GM20431 (cell line): Measurements from ENCODE around the gene CD109.
"Not testable (repeated sequence)": the region's sequence is repeated elsewhere in the genome, so short reads cannot be mapped to it uniquely, and the experiment has no call there.

Source experiments
- in situ Hi-C: fragments of 300-500 bp; cut with MseI, MboI; formaldehyde crosslinking; loops from one replicate; pipeline ENCODE4 v1.15.0; 2020; ENCODE audit warnings: low sequenced_read_pairs; ENCODE audit not compliant: unreplicated experiment

CD109 gene

GRCh38 chr6:73722318-73723060 lies 26.5 kb downstream of the CD109 start:
- in situ Hi-C loops = no loop called here

GRCh38 chr6:73723480-73723879 lies 27.5 kb downstream of the CD109 start:
- in situ Hi-C loops = not testable (repeated sequence)

DNA sequence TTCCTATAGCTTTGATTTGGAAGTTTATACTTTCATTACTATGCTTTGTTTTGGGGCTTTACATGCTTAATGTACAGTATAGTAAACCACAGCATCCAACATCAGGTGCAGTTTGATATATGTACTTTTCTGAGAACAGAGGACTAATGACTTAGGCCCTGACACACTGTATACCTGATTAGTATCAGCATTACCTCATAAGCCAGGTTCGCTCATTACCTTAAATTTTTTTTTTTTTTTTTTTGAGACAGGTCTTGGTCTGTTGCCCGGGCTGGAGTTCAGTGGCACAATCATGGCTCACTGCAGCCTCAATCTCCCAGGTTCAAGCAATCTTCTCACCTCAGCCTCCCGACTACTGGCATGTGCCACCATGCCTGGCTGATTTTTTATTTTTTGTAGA lies 28.4 kb downstream of the CD109 start:
- in situ Hi-C loops = no loop called here

DNA sequence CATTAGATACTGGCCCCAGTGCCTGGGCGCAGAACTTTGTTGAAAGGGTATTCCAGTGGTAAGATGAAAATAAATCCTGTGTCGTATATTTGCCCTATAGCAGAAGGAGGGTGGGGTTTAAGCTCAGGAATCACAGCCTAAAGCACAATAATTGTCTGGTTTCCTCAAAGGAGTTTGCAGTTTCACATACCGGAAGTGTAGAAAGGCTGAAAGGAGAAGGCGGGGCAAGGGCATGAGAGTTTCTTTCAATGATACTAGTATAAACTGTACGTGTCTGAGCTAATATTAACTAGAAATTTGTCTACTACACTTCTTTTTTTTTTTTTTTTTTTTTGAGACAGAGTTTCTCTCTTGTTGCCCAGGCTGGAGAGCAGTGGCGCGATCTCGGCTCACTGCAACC lies 29.2 kb downstream of the CD109 start:
- in situ Hi-C loops = loop anchor here (25.0 kb wide), 1 partner anchor 237 kb away; no protein-coding TSS in a partner anchor

DNA sequence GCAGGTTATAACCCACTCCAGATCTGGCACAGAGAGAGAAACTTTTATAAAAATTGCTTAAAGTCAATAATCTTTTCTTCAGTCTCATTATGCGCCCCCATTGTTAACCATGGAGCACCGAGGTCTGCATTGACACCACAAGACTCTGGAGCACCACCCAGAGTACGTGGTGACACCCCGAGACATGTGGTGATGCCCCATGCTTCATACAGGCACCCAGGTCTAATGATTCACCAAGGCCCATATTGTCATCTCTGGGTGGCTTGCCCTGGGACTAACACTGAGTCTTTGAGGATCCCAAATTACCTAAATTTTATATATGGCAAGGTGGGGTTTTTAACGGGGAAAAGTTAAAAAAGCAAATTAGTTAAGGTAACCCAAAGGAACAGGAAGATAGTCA lies 31.1 kb downstream of the CD109 start:
- in situ Hi-C loops = loop anchor here (25.0 kb wide), 1 partner anchor 235 kb away; no protein-coding TSS in a partner anchor

DNA sequence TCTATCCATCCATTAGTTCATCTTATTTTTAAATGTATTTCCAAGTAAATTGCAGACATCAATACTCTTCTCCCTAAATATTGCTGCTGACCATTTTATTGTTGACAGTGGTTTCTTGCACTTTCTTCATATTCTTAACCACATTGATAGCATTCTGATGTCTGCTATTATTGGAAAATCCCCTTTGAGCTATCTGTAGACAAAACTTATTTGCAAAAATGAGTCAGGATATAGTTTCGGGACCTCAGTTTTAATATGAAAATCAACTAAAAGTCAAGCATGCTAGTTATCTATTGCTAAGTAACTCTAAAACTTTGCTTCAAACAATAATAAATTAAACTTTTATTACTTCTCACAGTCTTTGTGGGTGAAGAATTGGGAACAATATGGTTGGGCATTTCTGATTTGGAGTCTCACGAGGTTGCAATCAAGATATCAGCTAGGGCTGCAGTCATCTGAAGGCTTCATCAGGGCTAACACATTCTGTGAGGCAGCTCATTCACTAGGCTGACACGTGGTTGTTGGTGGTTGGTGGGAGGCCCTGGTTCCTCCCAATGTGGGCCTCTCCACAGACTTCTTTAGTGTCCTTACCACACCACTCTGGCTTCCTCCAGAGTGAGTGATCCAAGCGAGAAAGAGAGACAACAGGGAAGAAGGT lies 32.7 kb downstream of the CD109 start:
- in situ Hi-C loops = loop anchor here (25.0 kb wide), 1 partner anchor 234 kb away; no protein-coding TSS in a partner anchor

- in situ Hi-C loops = loop anchor here (5.0 to 25.0 kb wide), 2 partner anchors 54 to 231 kb away; no protein-coding TSS in a partner anchor
Measured at GRCh38 chr6:73731285-73731684, 35.3 kb downstream of the CD109 start.

GRCh38 chr6:73732845-73733675 lies 37.1 kb downstream of the CD109 start:
- in situ Hi-C loops = loop anchor here (5.0 to 25.0 kb wide), 2 partner anchors 56 to 229 kb away; no protein-coding TSS in a partner anchor

DNA sequence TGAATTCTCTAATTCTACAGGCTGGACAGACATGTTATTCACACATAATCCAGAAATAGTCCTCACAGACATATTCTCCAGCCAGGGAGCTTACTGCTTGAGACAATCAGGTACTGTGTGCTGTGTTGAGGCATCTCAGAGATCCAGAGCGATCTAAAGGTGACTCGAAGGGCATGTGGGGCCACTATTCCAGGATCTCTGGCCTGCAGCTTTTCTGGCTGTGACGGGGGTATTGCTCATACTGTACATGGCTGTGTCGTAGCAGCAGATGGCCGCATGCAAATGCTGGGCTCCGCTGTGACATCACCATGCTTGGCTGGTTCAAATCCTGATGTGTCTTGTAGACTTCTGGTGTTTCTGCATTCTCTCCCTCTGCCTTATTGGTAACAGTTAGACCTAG lies 37.8 kb downstream of the CD109 start:
- in situ Hi-C loops = loop anchor here (5.0 to 25.0 kb wide), 2 partner anchors 56 to 229 kb away; no protein-coding TSS in a partner anchor

- in situ Hi-C loops = loop anchor here (5.0 to 25.0 kb wide), 2 partner anchors 58 to 227 kb away; no protein-coding TSS in a partner anchor
Measured at GRCh38 chr6:73734832-73735453, 38.9 kb downstream of the CD109 start.

- in situ Hi-C loops = loop anchor here (25.0 kb wide), 1 partner anchor 224 kb away; no protein-coding TSS in a partner anchor
Measured at GRCh38 chr6:73738367-73739028, 42.5 kb downstream of the CD109 start.

DNA sequence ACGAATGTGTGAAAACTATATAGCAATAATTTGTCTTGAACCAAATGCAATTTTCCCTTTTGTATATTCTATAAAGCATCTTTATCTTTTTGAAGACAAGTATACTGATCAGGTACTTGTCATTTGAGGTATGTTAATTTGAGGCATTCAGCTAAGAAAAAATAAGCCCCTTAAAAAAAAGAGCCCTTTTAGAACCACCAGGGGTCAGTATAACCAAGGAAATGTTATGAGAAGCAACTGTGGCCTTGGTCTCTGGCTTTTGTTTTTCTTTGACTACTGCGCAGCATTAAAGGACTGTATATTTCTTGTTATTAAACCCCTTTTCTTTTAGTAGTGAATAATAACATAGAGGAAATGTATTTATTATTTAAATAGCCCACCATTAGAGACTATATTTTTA lies 43.1 kb downstream of the CD109 start:
- in situ Hi-C loops = loop anchor here (25.0 kb wide), 1 partner anchor 223 kb away; no protein-coding TSS in a partner anchor

GRCh38 chr6:73742433-73742832 lies 46.4 kb downstream of the CD109 start:
- in situ Hi-C loops = loop anchor here (10.0 to 25.0 kb wide), 2 partner anchors 220 to 1462 kb away; partner anchors contain the start of gene COL12A1

DNA sequence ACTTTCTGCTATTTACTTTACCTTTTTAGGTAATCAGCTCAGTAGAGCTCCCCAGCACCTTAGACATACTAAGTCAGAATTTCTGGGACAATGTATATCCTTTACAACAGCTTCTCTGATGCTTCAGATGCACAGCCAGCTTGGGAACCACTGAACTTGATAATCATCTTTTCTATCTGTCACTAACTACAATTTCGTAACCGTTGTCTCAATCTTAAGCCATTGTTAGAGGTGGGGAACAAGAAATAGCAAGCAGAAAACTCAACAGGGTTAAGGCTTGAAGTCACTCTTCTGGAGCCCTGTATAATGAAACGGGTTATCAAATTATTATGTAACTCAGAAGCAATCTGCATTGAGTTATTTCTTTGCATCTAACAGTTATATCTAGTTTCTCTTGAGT lies 47.1 kb downstream of the CD109 start:
- in situ Hi-C loops = loop anchor here (10.0 to 25.0 kb wide), 2 partner anchors 219 to 1462 kb away; partner anchors contain the start of gene COL12A1

GRCh38 chr6:73743556-73743955 lies 47.6 kb downstream of the CD109 start:
- in situ Hi-C loops = loop anchor here (10.0 to 25.0 kb wide), 2 partner anchors 219 to 1461 kb away; partner anchors contain the start of gene COL12A1

- in situ Hi-C loops = loop anchor here (10.0 to 25.0 kb wide), 2 partner anchors 216 to 1458 kb away; partner anchors contain the start of gene COL12A1
Measured at GRCh38 chr6:73746787-73747186, 50.8 kb downstream of the CD109 start.

DNA sequence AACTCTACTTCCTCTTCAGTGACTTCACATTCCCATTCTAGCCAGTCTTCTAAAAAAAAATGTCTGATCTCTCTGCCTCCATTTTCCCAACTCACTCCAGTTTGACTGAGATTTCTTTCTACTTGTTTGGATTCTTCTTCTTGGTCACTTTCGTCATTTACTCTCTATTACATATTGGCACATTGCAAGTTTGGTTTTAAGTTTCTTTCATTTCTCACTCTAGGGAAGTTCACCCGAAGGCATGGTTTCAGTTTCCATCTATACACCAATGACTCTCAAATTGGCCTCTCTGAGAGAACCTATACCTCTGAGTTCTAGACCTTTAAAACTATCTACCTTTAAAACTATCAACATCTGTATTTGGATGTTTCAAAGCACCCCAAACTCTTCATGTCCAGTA lies 51.3 kb downstream of the CD109 start:
- in situ Hi-C loops = loop anchor here (10.0 to 25.0 kb wide), 2 partner anchors 215 to 1458 kb away; partner anchors contain the start of gene COL12A1

GRCh38 chr6:73752943-73753342 lies 56.9 kb downstream of the CD109 start:
- in situ Hi-C loops = no loop called here

DNA sequence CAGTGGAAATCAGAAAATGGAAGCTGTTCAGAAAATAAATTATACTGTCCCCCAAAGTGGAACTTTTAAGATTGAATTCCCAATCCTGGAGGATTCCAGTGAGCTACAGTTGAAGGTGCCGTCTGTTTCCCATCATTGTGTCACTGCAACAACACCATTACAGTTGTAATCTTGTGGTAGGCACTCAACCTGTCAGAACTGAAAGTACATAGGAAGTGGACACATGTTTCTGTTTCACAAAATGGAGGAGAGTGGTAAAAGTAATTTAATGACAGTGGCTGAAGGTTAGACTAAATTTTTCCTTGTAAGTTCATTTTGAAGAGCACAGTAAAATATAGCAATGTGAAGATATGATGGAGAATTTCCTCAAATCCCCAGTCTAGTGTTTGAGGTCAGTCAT lies 70.0 kb downstream of the CD109 start:
- in situ Hi-C loops = no loop called here
